ENCODE data around the gene TRPM3.
"Not testable (repeated sequence)": the region's sequence is repeated elsewhere in the genome, so short reads cannot be mapped to it uniquely, and the experiment has no call there.

Gene TRPM3

DNA sequence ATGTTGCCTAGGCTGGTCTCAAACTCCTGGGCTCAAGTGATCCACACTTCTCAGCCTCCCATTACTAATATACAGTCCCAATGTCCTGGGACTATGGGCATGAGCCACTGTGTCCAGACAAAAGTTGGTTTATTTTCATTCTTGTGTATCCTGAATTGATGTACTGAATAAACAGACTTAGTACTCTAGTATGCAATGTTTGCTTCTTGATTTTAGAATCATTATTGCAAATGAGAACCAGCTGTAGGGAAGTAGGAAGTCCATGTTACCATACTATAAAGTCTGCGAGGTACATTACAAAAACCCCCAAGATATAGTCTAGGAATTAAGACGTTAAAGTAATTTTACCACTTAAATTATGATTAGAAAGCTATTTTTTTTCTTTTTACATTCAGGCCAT lies 372.4 kb downstream of the TRPM3 start:
- no peak for DNase-seq (ENCODE audit: low read depth)

DNA sequence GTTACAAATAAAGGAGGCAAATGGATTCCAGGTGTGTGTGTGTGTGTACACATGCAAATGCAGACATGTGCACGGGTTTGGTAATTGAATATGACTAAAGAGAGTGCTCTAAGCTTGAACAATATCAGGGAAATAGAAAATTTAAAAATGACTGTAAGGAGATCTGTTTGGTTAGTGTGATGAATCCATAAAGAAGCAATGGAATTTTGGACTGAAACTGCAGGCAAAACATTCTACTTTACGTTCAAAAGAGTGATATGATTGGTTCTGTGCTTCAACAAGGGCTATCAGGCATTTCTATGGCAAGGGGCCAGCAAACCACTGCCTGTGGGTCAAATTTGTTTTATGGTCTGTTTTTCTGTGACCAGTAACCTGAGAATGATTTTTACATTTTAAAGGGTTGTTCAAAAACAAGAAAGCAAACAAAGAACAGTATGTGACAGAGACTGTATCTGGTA lies 374.1 kb downstream of the TRPM3 start:
- DNase-seq (ENCODE audit: low read depth) = no peak

GRCh38 chr9:70746760-70747159 lies 374.7 kb downstream of the TRPM3 start:
- no peak for DNase-seq (ENCODE audit: low read depth)

GRCh38 chr9:70746316-70746715 lies 375.1 kb downstream of the TRPM3 start:
- DNase-seq (ENCODE audit: low read depth) = no peak

- DNase-seq (ENCODE audit: low read depth) = not testable (repeated sequence)
These were observed 396.6 kb downstream of the TRPM3 start for GRCh38 chr9:70724794-70725193.

GRCh38 chr9:70724025-70724424 lies 397.4 kb downstream of the TRPM3 start:
- DNase-seq (ENCODE audit: low read depth) = not testable (repeated sequence)

DNA sequence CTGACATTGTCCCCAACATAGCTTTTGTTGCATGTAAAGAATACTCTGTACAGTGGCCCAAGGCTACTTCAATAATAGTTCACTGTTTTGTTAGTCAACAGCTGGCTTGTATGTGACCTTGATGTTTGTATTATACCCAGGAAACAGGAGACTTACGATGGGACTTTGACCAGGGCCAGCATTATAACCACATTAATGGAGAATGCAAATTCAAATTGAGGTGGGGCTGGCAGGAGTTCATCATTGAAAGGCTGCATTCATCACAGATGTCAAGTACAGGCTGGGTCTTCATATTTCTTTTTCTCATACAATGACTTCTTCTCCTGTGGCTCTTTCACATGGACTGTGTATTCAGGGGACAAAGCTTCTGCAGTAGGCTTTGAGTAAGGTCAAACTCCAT lies 414.6 kb downstream of the TRPM3 start:
- not testable (repeated sequence) for DNase-seq (ENCODE audit: low read depth)

DNA sequence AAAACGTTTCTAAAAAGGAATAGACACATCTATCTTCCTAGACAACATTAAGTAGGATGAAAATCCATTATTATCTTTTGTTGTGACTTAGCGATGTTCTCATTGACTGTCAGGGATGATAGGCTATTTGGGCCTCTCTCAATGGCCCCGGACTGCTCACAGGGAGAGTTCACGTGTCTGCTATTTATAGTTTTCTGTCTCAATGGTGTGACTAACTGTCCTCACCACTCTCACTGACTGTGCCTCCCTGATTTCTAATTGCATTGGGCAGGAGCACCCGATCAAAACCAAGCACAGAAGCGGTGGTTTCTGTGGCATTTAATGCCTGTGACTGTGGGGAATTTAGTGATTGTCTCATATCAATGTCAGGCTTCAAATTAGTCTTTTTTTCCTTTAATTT lies 420.3 kb downstream of the TRPM3 start:
- no peak for DNase-seq (ENCODE audit: low read depth)

DNA sequence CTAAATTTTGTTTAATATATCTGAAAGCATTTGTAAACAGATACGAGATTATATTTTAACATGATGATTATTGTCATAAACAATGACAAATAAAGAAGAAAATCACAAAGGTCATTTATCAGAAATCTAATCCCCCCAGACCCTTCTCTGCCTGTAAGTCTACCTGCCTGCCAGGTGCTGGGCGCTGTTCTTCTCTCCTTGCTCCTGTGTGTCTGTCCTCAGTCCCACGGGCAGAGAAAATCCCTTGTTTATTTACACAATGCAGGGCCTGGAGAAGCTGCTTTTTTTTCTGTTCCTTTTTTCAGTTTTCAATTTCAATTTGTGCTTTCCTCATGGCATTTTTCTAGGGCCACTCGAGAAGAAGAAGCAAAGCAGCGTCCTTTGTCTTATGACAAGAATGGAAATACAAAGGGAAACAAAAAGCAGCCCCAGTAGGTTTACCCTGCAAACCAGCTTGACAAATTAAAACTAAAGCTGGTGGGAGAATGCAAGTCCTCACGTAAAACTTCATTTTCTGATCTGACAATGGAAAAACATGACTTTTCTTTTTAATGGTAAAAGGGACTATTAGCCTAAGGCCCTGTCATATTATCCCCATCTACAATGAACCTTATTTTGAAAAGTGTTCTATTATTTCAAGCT lies 424.6 kb downstream of the TRPM3 start:
- no peak for DNase-seq (ENCODE audit: low read depth)

- DNase-seq (ENCODE audit: low read depth) = no peak
These were observed 426.7 kb downstream of the TRPM3 start for GRCh38 chr9:70694758-70695157.

DNA sequence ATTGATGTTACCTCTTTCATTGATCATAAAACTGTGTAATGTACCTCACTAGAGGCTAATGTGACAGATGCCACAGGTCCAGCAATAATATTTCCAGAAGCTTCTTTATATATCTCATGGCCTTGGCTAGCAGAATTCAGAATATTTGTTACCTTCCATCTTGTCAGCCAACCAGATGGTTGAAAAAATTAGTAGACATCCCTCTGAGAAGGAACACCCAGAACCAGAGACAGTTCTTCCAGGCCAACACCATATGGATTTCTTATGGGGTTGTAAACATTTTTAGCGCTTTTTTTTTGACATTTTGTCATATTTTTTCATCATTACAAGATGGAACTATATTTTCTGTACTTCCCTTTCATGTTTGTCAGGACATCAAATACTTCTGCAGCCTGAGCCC lies 428.2 kb downstream of the TRPM3 start:
- no peak for DNase-seq (ENCODE audit: low read depth)

DNA sequence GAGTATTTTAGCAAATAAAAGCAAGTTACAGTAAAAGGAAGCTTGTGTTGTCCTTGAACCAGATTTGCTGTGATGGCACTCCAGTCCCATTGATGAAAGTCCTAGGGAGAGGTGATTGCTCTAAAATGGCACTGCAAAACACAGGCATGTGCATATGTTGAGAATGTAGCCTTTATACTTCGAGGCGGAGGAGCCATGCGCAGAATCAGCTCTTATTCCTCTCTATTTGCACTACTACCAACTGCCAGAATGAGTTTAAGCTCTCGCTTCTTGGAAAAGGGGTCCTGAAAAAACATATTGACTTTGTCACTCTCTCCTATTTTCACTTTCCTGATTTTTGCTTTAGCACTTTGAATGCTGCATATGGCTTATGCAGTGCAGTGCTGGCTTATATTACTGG lies 429.0 kb downstream of the TRPM3 start:
- no peak for DNase-seq (ENCODE audit: low read depth)

GRCh38 chr9:70688704-70689103 lies 432.7 kb downstream of the TRPM3 start:
- DNase-seq (ENCODE audit: low read depth) = no peak

DNA sequence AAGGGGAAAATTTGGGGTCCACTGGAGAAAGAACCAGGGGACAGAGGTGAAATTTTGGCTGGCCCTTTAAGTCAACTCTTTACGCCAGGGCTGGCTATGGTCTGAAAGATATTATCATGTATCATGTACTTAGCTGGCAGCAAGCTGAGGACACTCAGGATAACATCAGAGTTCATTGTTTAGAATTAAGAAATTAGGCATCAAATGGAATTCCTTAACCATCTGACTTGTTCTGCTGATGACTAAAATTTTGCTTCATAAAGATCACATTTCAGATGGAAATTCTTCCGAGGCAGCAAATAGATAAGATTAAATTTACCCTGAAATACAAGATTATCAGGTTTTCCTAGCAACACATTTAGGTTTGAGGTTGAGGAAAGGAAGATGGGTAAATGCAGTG lies 437.6 kb downstream of the TRPM3 start:
- DNase-seq (ENCODE audit: low read depth) = no peak

GRCh38 chr9:70682298-70682697 lies 439.1 kb downstream of the TRPM3 start:
- no peak for DNase-seq (ENCODE audit: low read depth)

DNA sequence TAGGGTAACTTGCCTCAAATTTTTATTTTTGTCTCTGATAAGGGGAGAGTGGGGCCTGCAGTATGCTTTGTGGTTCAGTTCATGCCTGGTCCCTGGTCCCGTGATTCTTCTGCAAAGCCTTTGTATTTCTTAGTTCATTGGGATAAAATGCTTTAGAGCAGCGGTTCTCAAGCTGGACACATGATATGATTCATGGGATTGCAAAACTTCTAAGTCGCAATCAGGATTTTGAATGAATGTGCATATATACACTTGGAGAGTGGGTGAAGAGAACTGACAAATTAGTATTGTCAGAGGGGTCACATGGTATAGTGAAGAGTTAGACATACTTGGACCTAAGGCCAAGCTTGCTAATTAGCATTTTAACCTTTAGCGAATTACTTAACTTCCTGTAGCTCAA lies 441.6 kb downstream of the TRPM3 start:
- DNase-seq (ENCODE audit: low read depth) = no peak

DNA sequence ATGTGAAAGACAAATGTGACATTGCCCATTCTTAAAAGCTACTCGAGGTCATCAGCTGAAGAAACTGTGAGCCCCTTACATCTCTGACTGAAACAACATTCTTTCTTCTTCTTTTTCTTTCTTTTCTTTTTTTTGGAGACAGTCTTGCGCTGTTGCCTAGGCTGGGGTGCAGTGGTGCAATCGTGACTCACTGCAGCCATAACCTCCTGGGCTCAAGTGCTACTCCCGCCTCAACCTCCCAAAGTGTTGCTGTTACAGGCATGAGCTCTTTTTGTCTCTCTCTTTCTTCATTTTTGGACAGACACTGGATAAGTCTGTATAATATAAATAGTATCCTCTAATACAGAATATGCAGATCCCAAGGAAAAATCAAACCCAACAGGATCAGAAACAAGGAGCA lies 443.3 kb downstream of the TRPM3 start:
- DNase-seq (ENCODE audit: low read depth) = no peak

DNA sequence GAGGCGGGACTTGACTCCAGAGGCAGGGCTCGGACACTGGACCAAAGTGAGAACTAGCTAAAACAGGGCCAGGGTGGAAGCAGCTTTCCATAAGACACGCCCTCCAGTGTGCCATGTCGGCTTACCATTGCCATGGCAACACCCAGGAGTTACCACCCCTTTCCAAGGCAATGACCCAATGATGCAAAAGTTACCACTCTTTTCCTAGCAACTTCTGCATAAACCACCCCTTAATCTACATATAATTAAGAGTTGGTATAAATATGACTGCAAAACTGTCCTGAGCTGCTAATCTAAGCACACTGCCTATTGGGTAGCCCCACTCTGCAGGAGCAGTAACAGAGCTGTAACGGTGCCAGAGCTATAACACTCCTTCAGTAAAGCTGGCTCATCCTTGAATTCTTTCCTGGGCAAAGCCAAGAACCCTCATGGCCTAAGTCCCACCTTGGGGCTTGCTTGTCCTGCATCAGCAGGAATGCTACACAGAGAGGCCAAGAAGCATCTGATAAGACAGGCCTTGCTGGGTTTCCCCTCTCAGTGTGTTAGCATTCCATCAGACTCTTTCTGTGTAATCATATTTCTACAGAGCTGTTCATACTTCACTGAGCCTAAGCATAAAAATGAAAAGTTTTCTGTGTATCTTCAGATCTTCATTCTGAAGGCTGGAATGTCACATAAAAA lies 444.2 kb downstream of the TRPM3 start:
- no peak for DNase-seq (ENCODE audit: low read depth)

- DNase-seq (ENCODE audit: low read depth) = no peak
These were observed 445.5 kb downstream of the TRPM3 start for GRCh38 chr9:70675868-70676370.

- no peak for DNase-seq (ENCODE audit: low read depth)
These were observed 447.6 kb downstream of the TRPM3 start for GRCh38 chr9:70673844-70674243.

DNA sequence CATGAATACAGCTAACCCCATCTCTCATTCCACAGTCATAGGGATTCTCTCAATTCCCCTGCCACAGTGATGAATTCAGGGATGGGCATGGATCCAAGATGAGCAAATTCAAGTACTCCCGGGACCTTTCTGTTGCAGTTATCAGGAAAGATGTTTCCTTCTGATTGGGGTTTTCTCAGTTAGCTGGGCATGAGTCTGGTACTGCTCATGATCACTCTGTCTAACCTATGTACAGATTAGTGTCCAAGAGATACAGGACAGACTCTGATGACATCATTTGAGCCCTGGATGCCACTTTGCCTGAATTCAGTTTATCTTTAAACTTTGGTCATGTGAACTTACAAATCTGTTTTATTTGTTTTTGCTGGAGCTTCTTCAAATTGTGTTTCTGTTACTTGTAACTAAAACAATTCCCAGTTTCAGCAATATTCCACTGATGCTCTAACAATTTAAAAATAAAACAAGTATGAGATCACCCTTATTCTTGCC lies 449.2 kb downstream of the TRPM3 start:
- no peak for DNase-seq (ENCODE audit: low read depth)

DNA sequence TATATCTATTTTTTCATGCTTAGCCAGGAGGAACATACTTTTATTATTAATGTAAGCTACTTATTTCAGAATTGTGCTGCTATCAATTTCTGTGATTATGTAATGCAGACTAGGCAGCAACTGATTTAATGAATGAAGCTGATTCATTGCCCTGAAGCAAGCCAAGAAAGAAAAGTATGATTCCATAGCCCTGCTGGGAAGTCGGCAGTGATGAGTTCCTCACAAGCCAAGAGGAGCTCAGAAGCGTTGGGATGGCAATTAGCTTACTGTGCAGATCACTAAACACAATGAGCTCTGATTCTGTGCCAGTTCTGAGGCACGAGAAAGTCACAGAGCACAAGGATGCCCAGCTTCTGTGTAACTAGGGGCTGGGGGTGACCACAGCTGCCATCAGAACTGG lies 452.7 kb downstream of the TRPM3 start:
- DNase-seq (ENCODE audit: low read depth) = no peak

DNA sequence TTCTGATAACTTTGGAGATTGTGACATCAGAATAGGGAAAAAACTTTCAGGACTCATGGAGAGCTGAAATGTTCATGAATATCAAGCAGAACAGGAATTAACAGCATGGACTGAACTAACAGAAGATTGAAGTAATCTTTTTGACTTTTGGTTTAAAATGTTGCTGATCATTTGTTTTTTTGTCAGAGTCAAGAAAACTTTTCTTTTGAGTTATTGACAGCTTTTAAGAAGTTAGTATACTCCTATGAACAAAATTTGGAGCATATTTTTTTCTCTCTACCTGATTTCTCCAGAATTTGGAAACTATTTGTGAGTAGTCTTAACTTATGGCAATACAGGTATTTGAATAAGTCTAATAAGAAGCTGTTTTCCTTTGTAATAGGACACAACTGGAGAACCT lies 462.7 kb downstream of the TRPM3 start:
- no peak for DNase-seq (ENCODE audit: low read depth)

- DNase-seq (ENCODE audit: low read depth) = no peak
These were observed 465.1 kb downstream of the TRPM3 start for GRCh38 chr9:70656281-70656680.
